ENCODE results near the gene ZNF208. TPM values are rescaled to one million over a fixed set of nuclear protein-coding genes. Genes with fewer than 3 reads are reported as not detected.
A peak's percentile ranks its signal among the peaks of the same experiment; 100 is the strongest.

ZNF208 gene
- total and polyA plus RNA-seq, 2 of the 8 experiments (the other 6 are each of a cell fraction or from before 2014, with no cell fraction given) = not detected

- H4K20me1 ChIP-seq (replicated peaks in 1 of 2; ENCODE audit: control insufficient read depth in 1 of 2, insufficient read depth in 2 of 2, low read length in 2 of 2) = no peaks in the 10 kb centered on the region
- FAIRE-seq = no peak
- no peak overlapping the region for H2BK15ac ChIP-seq (ENCODE audit: low read length)
- no peak overlapping the region for H3K4me3 ChIP-seq (ENCODE audit: extremely low read depth in 1 of 4, insufficient read depth in 2 of 4, low read depth in 3 of 4, low read length in 4 of 4)
- H2BK12ac ChIP-seq (ENCODE audit: low read depth, low read length) = no peak overlapping the region
- no peak overlapping the region for H2BK20ac ChIP-seq (ENCODE audit: low read length)
- CTCF ChIA-PET (ENCODE audit: partially characterized antibody) = no interaction called here
- no peaks in the 10 kb centered on the region for H3K23me2 ChIP-seq (ENCODE audit: low read depth, low read length)
- peaks cover 55 to 70% of the 10 kb centered on the region in 2 experiments for H3K9me3 ChIP-seq (ENCODE audit: insufficient read depth in 2 of 2, low read depth in 1 of 2, low read length in 1 of 2)
- H3K27me3 ChIP-seq (replicated peaks in 1 of 4; ENCODE audit: control insufficient read depth in 3 of 4, extremely low read depth in 1 of 4, insufficient read depth in 3 of 4, low read length in 3 of 4) = no peaks in the 10 kb centered on the region
- H3K9ac ChIP-seq (replicated peaks in 1 of 4; ENCODE audit: extremely low read depth in 1 of 4, low read depth in 3 of 4, low read length in 3 of 4) = no peak overlapping the region
- no peak overlapping the region for H3K4me2 ChIP-seq (ENCODE audit: insufficient read depth in 1 of 2, low read depth in 2 of 2, low read length in 2 of 2)
- no peak overlapping the region for H3K56ac ChIP-seq (replicated peaks; ENCODE audit: insufficient read length, low read depth, low read length)
- WGBS, 2 experiments (ENCODE audit: extremely low coverage in 1 of 2, insufficient coverage in 1 of 2, insufficient read length in 1 of 2, insufficient replicate concordance in 2 of 2, low coverage in 1 of 2, low lambda C conversion rate in 2 of 2, missing lambda C conversion rate in 1 of 2) = 63% methylated on average over 4 of the region's 4 CpGs; no CpG with 5 or more reads in 1 of the 2 experiments
- H3K23ac ChIP-seq (ENCODE audit: insufficient read length) = no peak overlapping the region
- H2AFZ ChIP-seq (ENCODE audit: low read length) = no peak overlapping the region
- no peak overlapping the region for H2AK5ac ChIP-seq (ENCODE audit: low read depth, low read length)
- H3K4ac ChIP-seq (replicated peaks; ENCODE audit: insufficient read length, low read depth, low read length) = no peak overlapping the region
- H3K14ac ChIP-seq (ENCODE audit: insufficient read length) = no peak overlapping the region
- H4K91ac ChIP-seq (replicated peaks; ENCODE audit: insufficient read length, low read length) = no peak overlapping the region
- DNase-seq (ENCODE audit: low read depth in 1 of 2, low spot score in 2 of 2) = no peak
- no peak overlapping the region for H3K27ac ChIP-seq (ENCODE audit: low read depth, low read length)
- H2BK5ac ChIP-seq (ENCODE audit: low read depth, low read length) = no peak overlapping the region
- no peak overlapping the region for H4K8ac ChIP-seq (ENCODE audit: extremely low read depth, insufficient read depth, low read length)
- no peaks in the 10 kb centered on the region for H3K79me2 ChIP-seq (ENCODE audit: control insufficient read depth in 1 of 2, insufficient read depth in 2 of 2, low read length in 2 of 2)
- H2BK120ac ChIP-seq (replicated peaks; ENCODE audit: low read depth, low read length) = no peak overlapping the region
- H3K4me1 ChIP-seq (replicated peaks in 1 of 4; ENCODE audit: control insufficient read depth in 3 of 4, insufficient read depth in 4 of 4, low read length in 3 of 4) = no peaks in the 10 kb centered on the region
- H3K18ac ChIP-seq (ENCODE audit: extremely low read depth, low read length) = no peak overlapping the region
- no peaks in the 10 kb centered on the region; a peak in 1 of 8 replicates for H3K36me3 ChIP-seq (ENCODE audit: control insufficient read depth in 2 of 4, insufficient read depth in 4 of 4, low read length in 3 of 4)
- H4K5ac ChIP-seq (ENCODE audit: insufficient read length, low read depth, low read length) = no peak overlapping the region
- POLR2A ChIA-PET (ENCODE audit: partially characterized antibody) = no interaction called here
- H3K79me1 ChIP-seq (ENCODE audit: low read depth, low read length) = no peaks in the 10 kb centered on the region
- TF ChIP-seq CBX8 (IDR thresholded peaks at IDR 0.05; ENCODE audit: borderline replicate concordance, low read depth, low read length) (no peak), GTF2F1 (IDR thresholded peaks at IDR 0.05; ENCODE audit: borderline replicate concordance, low read depth, low read length) (no peak), SAP30 (IDR thresholded peaks at IDR 0.05; ENCODE audit: insufficient read depth, insufficient replicate concordance, low read length) (no peak), CHD2 (IDR thresholded peaks at IDR 0.05; ENCODE audit: low read length) (no peak), RXRA (IDR thresholded peaks at IDR 0.05; ENCODE audit: insufficient read depth, low read depth, low read length) (no peak), CEBPB (IDR thresholded peaks at IDR 0.05; ENCODE audit: low read depth, low read length) (peak; percentile 58; the same call in 1 of the 2 replicates)
These were observed 76.2 kb downstream of the ZNF208 start for GRCh38 chr19:21934593-21934992.

All from H1 (cell line).